ENCODE results near the gene SLC25A11. TPM values are rescaled to one million over a fixed set of nuclear protein-coding genes. Genes with fewer than 3 reads are reported as not detected.
"Not testable (repeated sequence)": the region's sequence is repeated elsewhere in the genome, so short reads cannot be mapped to it uniquely, and the experiment has no call there.

The SLC25A11 gene
- total RNA-seq, 1 donor from 2014 or later: 35.3 TPM

DNA sequence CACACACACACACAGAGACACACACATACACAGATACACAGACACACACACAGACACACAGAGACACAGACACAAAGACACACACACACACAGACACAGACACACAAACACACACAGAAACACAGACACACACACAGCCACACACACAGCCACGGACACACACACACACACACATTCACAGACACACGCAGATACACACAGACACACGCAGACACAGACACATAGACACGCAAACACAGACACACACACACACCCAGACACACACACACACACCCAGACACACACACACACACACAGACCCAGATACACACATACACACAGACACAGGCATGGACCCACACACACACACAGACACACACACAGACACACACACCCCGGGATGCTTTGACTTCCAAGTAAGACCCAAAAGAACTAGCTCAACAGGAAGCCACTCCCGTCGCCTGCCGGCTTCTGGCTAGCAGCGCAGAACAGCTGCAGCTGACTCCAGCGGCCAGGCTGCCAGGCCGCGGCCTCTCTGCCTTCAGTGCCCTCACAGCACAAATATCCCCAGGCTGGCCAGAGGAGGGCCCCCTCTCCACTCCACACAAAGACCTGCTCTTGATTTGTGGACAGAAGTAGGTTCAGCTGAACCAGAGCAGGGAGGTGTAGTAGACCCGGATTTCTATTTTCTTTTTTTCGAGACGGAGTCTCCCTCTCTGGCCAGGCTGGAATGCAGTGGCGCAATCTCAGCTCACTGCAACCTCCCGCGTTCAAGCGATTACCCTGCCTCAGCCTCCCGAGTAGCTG, 30.9 kb downstream of the SLC25A11 start:
- Mint-ChIP-seq H3K36me3 (ENCODE audit: low read depth) (no peaks in the 10 kb centered on the region), H3K27ac (no peak overlapping the region), H3K4me3 (no peak overlapping the region), H3K4me1 (no peaks in the 10 kb centered on the region), H3K27me3 (peaks cover 2% of the 10 kb centered on the region), H3K9me3 (no peaks in the 10 kb centered on the region)
- CTCF ChIA-PET: interaction anchor here (0.6 to 2.6 kb wide), 22 partner anchors 10 to 199 kb away, joined by 3 to 38 read pairs (median 4); partner anchors contain the start of genes ARRB2, C17orf107, CAMTA2 and PFN1
- TF ChIP-seq, protein P1, sequence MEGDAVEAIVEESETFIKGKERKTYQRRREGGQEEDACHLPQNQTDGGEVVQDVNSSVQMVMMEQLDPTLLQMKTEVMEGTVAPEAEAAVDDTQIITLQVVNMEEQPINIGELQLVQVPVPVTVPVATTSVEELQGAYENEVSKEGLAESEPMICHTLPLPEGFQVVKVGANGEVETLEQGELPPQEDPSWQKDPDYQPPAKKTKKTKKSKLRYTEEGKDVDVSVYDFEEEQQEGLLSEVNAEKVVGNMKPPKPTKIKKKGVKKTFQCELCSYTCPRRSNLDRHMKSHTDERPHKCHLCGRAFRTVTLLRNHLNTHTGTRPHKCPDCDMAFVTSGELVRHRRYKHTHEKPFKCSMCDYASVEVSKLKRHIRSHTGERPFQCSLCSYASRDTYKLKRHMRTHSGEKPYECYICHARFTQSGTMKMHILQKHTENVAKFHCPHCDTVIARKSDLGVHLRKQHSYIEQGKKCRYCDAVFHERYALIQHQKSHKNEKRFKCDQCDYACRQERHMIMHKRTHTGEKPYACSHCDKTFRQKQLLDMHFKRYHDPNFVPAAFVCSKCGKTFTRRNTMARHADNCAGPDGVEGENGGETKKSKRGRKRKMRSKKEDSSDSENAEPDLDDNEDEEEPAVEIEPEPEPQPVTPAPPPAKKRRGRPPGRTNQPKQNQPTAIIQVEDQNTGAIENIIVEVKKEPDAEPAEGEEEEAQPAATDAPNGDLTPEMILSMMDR (IDR thresholded peaks at IDR 0.05): no peak
- DNase-seq (peak; percentile 61), ATAC-seq (ENCODE audit: low read depth) (peak; percentile 99)
- intact Hi-C loops (cut with micrococcal nuclease): loop anchor here (1.0 to 2.0 kb wide), 5 partner anchors 40 to 110 kb away; partner anchors contain the start of genes CAMTA2, PFN1 and SPAG7
- POLR2A ChIA-PET: interaction anchor here (0.6 to 1.3 kb wide), 11 partner anchors 31 to 474 kb away, joined by 3 to 11 read pairs (median 5); partner anchors contain the start of genes CAMTA2, PFN1, RNF167 and SLC25A11

DNA sequence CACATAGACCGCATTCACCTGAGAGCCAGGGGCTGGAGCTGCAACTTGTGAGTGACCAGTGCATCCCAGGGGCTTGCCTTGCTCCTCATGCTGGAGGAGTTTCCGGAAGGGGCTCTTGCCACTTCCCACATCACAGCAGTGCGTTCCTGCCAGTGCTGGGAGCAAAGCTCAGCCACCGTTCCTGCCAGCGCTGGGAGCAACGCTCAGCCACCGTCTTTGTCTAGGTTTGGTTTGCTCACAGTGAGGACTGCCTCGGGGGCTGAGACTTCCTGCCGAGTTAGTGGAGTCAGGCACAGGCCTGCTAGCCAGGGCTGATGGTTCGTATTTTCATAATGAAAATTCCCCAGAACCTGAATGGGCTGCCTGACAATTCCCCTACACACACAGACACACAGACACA, 31.5 kb downstream of the SLC25A11 start:
- peaks cover 4% of the 10 kb centered on the region for H3K4me1 Mint-ChIP-seq
- ChIA-PET CTCF (interaction anchor here (0.9 to 2.6 kb wide), 12 partner anchors 9 to 198 kb away, joined by 3 to 38 read pairs (median 4); partner anchors contain the start of genes ARRB2, C17orf107, CAMTA2 and RNF167), POLR2A (interaction anchor here (1.0 to 1.3 kb wide), 6 partner anchors 31 to 111 kb away, joined by 3 to 11 read pairs (median 6); partner anchors contain the start of genes CAMTA2, RNF167, SLC25A11 and SPAG7)
- H3K9me3 Mint-ChIP-seq: no peaks in the 10 kb centered on the region
- TF ChIP-seq, protein P1 (IDR thresholded peaks at IDR 0.05): no peak
- no peak for DNase-seq
- peaks cover 2% of the 10 kb centered on the region for H3K27me3 Mint-ChIP-seq
- H3K27ac Mint-ChIP-seq: no peak overlapping the region
- H3K4me3 Mint-ChIP-seq: no peak overlapping the region
- H3K36me3 Mint-ChIP-seq (ENCODE audit: low read depth): no peaks in the 10 kb centered on the region
- no peak for ATAC-seq (ENCODE audit: low read depth)
- intact Hi-C loops (cut with micrococcal nuclease): loop anchor here (2.0 kb wide), 1 partner anchor 40 kb away; the partner anchor contains the start of gene PFN1

DNA sequence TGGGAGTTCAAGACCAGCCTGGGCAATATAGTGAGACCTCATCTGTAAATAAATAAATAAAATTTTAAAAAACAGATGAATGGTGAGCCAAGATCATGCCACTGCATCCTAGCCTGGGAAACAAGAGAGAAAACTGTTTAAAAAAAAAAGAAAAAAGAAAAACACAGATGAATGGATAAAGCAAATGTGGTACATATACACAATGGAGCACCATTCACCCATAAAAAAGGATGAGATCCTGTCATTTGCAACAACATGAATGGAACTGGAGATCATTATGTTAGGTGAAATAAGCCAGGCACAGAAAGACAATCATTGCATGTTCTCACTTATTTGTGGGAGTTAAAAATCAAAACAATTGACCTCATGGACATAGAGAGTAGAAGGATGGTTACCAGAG, 33.2 kb downstream of the SLC25A11 start:
- H3K27ac Mint-ChIP-seq; intact Hi-C loops (cut with micrococcal nuclease); ATAC-seq (ENCODE audit: low read depth); H3K36me3 Mint-ChIP-seq (ENCODE audit: low read depth); H3K27me3 Mint-ChIP-seq; H3K4me3 Mint-ChIP-seq; CTCF ChIA-PET; H3K9me3 Mint-ChIP-seq; DNase-seq: not testable (repeated sequence)
- POLR2A ChIA-PET: interaction anchor here (0.6 kb wide), 1 partner anchor 408 kb away, joined by 5 read pairs; the partner anchor contains the start of gene SPNS2
- H3K4me1 Mint-ChIP-seq: peaks cover 20% of the 10 kb centered on the region

DNA sequence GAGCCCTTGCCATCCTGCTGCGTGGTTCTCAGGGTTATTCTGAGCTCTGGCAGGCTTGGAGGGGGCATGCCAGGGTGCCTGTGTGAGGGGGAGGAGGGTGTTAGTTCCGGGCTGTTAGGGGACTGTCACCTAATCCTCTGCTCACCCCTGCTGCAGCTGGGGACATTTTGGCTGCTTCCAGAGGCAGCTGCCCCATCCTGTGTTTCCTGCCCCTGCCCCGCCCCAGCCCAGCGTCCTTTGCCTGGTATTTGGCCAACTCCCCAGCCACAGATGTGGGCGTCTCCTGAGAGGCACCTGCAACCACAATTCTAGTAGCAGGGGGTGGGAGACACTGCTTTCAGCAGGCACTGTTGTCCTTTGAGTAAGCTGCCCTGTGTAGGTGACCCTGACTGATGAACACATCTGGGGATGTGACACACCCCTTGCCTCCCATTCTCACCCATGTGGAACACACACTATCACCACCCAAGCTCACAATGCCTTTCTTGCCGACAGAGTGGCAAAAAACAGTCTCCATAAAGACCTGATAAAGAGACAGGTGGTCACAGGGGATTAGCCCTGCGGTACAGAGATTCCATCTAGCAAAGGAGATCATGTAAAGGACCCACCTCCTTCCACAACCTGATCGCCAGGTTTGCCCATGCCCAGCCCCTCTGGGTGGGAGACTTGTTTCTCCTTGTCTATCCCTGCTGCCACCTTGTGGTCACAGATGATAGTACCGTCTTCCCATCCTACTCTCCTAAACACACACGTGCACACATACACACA, 36.6 kb downstream of the SLC25A11 start, which contains the start of gene CHRNE:
CHRNE (minus strand) TSS at position 48 of the 768 bp plus-strand sequence; CDS start at position 13, 35 bp downstream.
- ChIA-PET POLR2A (interaction anchor here (0.6 to 2.4 kb wide), 3 partner anchors 45 to 112 kb away, joined by 3 to 8 read pairs (median 3); partner anchors contain the start of gene PFN1), CTCF (interaction anchor here (0.7 to 2.0 kb wide), 4 partner anchors 17 to 85 kb away, joined by 3 to 10 read pairs (median 3); partner anchors contain the start of gene CAMTA2)
- Mint-ChIP-seq H3K4me3 (peak within 1 kb of the TSS; percentile 49), H3K27ac (peak within 1 kb of the TSS; percentile 73), H3K27me3 (peaks cover 2% of the 10 kb centered on the region), H3K4me1 (peaks cover 44% of the 10 kb centered on the region), H3K36me3 (ENCODE audit: low read depth) (no peaks in the 10 kb centered on the region), H3K9me3 (no peaks in the 10 kb centered on the region)
- intact Hi-C loops (cut with micrococcal nuclease): loop anchor here (1.0 to 5.0 kb wide), 3 partner anchors 174 to 336 kb away; partner anchors contain the start of genes ARRB2 and ZFP3
- peak; percentile 41 for ATAC-seq (ENCODE audit: low read depth)
- DNase-seq: peak; percentile 49
- TF ChIP-seq, protein P1 (IDR thresholded peaks at IDR 0.05): no peak

DNA sequence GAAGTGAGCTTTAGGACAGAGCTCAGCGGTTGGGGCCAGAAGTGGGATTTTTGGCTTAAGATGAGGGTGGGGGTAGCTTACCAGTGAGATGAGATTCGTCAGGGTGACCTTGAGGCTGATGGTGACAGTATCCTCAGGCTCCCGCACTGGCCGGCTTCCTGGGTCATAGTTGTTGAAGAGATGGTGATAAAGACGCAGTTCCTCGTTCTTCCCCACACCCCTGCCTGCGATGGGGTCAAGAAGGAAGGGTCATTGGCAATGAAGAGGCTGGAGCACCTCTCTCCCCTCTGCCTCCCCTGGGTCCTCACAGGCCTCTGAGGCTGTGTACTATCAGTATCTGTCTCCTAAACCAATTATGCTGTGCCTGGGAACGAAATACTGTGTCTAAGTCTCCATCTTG, 37.3 kb downstream of the SLC25A11 start:
- no peaks in the 10 kb centered on the region for H3K36me3 Mint-ChIP-seq (ENCODE audit: low read depth)
- peak overlapping the region; percentile 73 for H3K27ac Mint-ChIP-seq
- H3K27me3 Mint-ChIP-seq: peaks cover 2% of the 10 kb centered on the region
- DNase-seq (no peak), ATAC-seq (ENCODE audit: low read depth) (no peak)
- H3K4me1 Mint-ChIP-seq: peaks cover 47% of the 10 kb centered on the region
- TF ChIP-seq, protein P1 (IDR thresholded peaks at IDR 0.05): no peak
- CTCF ChIA-PET: interaction anchor here (0.6 to 2.0 kb wide), 2 partner anchors 35 to 85 kb away, joined by 6 to 10 read pairs; partner anchors contain the start of gene CAMTA2
- peak overlapping the region; percentile 49 for H3K4me3 Mint-ChIP-seq
- POLR2A ChIA-PET: interaction anchor here (0.8 to 4.7 kb wide), 3 partner anchors 37 to 64 kb away, joined by 3 to 26 read pairs (median 8); partner anchors contain the start of genes PFN1, RNF167 and SLC25A11
- no peaks in the 10 kb centered on the region for H3K9me3 Mint-ChIP-seq
- intact Hi-C loops (cut with micrococcal nuclease): loop anchor here (5.0 kb wide), 2 partner anchors 175 to 335 kb away; partner anchors contain the start of gene ZFP3

All from activated B cell treated with CpG ODN at 0.5 μM for 24 hours (primary cell).